NB4 (cell line): ENCODE data around the gene PLEKHG7.
"Not testable (repeated sequence)": the region's sequence is repeated elsewhere in the genome, so short reads cannot be mapped to it uniquely, and the experiment has no call there.

Source experiments
- DNase-seq: peaks from one replicate; pipeline ENCODE4 v3.0.0; 2010; ENCODE audit warnings: low read depth
- H3K4me3 ChIP-seq: one replicate; pipeline ENCODE4 v1.5.1; 2011; ENCODE audit warnings: mild to moderate bottlenecking, low read depth, low read length, moderate library complexity
- CTCF ChIP-seq: IDR thresholded peaks from one replicate; pipeline ENCODE4 v1.5.1; 2012; ENCODE audit warnings: low read depth, low read length
- MYC ChIP-seq: IDR thresholded peaks from 2 replicates; pipeline ENCODE4 v1.6.1; 2011; ENCODE audit warnings: low read depth, low read length
- POLR2A ChIP-seq: IDR thresholded peaks from 2 replicates; pipeline ENCODE4 v1.6.1; 2011; ENCODE audit warnings: mild to moderate bottlenecking; ENCODE audit not compliant: insufficient read length; ENCODE audit errors: extremely low read depth
- TF ChIP-seq, protein P1 (sequence below): IDR thresholded peaks from 2 replicates; pipeline ENCODE4 v1.6.1; 2011; ENCODE audit warnings: low read depth, low read length

The PLEKHG7 gene, protein sequence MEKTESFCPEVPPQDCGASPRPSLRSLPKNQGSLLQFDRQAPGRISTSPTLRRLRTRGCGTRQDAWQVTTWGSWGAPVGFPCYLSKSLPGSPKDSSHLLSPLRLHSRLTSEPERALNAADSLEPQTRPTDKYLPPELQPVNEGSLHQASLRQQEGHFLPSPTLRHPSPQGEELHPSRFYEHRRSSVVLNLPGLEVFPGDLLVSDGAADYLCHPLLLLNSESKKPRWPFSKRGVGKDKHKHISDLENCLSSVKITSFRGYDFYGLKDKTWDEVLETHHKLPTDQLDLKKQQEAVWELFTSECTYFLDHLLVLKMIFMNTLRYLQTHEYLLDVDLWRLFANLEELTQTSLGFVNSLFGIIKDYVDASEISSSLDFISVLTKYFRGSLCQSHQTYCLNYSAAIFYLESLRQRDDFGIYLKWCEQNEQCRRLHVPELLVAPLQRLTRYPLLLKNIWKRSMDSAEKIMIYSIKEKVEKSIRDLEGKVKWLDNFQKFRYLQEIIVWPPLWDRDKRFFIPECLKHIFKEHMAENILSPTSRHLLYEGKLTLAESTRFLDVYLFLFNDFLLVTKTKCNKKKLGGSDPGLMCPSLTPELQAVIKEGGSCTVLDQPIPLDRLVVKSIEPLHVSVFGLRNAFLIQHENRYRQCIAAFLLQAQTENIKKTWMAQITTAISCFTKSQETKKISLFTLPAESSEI

DNA sequence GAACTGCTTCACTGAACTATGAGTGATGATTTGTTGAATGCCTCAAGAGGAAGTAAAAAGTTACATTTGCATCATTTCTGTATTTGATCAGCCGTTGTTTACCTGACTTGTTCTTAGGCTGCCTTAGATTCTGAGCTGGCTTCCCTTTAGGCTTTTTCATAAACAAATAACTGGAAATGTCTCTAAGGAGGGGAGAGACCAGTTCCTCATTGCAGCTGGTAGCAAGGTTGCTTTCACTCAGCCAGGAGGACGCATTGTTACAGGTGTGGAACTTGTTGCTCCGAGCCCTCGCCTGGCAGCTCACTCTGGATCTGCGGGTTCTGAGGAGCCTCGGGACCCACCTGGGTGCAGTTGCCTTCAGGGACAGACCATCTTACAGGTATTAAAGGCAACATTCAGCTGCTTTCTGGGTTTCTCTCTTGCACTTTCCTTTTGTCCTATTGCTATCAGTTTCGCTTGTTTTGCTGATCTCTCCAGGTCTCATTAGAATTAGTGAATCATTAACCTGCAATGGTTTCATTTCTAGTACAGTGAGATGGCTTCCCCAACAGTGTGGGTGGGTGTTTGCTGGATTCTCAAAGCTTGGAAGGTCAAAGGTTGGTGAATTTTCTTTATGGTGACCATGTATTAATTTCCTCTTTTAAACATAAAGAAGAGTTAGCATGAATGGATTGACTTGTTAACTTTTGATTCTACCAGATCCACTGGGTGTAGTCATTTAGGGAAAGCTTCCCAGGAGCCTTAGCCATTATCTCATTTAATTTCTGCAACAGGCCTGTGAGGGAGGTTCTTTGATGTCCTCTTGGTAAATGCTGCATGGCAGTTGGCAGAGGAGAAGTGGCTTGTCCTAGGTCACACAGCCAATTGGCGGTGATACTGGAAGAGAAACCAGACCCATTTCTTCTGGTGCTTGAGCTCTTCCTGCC, at the start of gene PLEKHG7:
TSS of gene PLEKHG7 (plus strand) at position 236 of the 926 bp plus-strand sequence. CDS start 3,643 bp downstream, outside the sequence.
- no peak within 1 kb of the TSS for H3K4me3 ChIP-seq
- no peak for DNase-seq
- TF ChIP-seq MYC: no peak
- no peak for TF ChIP-seq CTCF
- TF ChIP-seq, protein P1, sequence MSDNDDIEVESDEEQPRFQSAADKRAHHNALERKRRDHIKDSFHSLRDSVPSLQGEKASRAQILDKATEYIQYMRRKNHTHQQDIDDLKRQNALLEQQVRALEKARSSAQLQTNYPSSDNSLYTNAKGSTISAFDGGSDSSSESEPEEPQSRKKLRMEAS: no peak
- no peak for TF ChIP-seq POLR2A

DNA sequence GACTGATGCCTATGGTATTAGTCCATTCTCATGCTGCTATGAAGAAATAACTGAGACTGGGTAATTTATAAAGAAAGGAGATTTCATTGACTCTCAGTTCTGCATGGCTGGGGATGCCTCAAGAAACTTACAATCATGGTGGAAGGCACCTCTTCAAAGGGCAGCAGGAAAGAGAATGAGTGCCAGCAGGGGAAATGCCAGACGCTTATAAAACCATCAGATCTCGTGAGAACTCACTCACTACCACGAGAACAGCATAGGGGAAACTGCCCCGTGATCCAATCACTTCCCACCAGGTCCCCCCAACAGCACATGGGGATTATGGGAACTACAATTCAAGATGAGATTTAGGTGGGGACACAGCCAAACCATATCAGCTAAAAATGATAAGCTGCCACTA, 48.5 kb upstream of the PLEKHG7 start:
- not testable (repeated sequence) for H3K4me3 ChIP-seq, DNase-seq

GRCh38 chr12:92654929-92655328, 47.9 kb upstream of the PLEKHG7 start:
- no peak overlapping the region for H3K4me3 ChIP-seq
- TF ChIP-seq CTCF (no peak), MYC (no peak), POLR2A (no peak)
- TF ChIP-seq, protein P1: no peak
- DNase-seq: no peak

- no peak for TF ChIP-seq MYC
- TF ChIP-seq, protein P1: no peak
- TF ChIP-seq CTCF: no peak
- TF ChIP-seq POLR2A: no peak
- DNase-seq: no peak
- H3K4me3 ChIP-seq: no peak overlapping the region
Measured at GRCh38 chr12:92656911-92657310, 45.9 kb upstream of the PLEKHG7 start.

GRCh38 chr12:92657770-92658169, 45.0 kb upstream of the PLEKHG7 start:
- no peak overlapping the region for H3K4me3 ChIP-seq
- TF ChIP-seq, protein P1: no peak
- no peak for TF ChIP-seq POLR2A
- no peak for TF ChIP-seq CTCF
- no peak for TF ChIP-seq MYC
- no peak for DNase-seq

GRCh38 chr12:92658611-92659010, 44.2 kb upstream of the PLEKHG7 start:
- DNase-seq: no peak
- TF ChIP-seq MYC: no peak
- no peak overlapping the region for H3K4me3 ChIP-seq
